ENCODE results near the gene ZMYND8. TPM values are rescaled to one million over a fixed set of nuclear protein-coding genes. Genes with fewer than 3 reads are reported as not detected.
A peak's percentile ranks its signal among the peaks of the same experiment; 100 is the strongest.

ZMYND8 gene
- total RNA-seq, 1 donor from 2014 or later: 57.6 TPM

GRCh38 chr20:47258745-47259695 is 97.5 kb downstream of the ZMYND8 start:
- no peak overlapping the region for H3K4me3 ChIP-seq
- TF ChIP-seq CTCF (IDR thresholded peaks at IDR 0.05): no peak
- peak; percentile 56 for DNase-seq
- H3K36me3 ChIP-seq: peaks cover 63% of the 10 kb centered on the region
- no peaks in the 10 kb centered on the region for H3K9me3 ChIP-seq
- ATAC-seq: peak; percentile 59 to 76
- H3K4me1 ChIP-seq: peaks cover 27% of the 10 kb centered on the region
- H3K27ac ChIP-seq: peak overlapping the region; percentile 59
- no peaks in the 10 kb centered on the region for H3K27me3 ChIP-seq (ENCODE audit: low read depth)
- intact Hi-C loops (cut with DNase I): no loop called here

DNA sequence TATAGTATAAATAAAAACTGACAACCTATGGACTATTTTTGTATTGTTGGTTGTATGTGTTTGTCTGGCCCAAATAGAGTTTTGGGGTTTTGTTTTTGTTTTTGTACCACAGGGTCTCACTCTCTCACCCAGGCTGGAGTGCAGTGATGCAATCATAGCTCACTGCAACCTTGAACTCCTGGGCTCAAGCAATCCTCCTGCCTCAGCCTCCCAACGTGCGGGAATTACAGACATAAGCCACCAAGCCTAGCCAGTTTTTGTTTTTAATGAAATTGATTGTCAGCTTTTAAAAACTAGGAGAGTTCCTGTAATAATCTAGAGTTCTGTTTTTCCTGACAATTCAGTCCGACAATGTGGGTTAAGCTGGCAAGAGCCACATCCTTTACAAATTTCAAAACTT is 98.7 kb downstream of the ZMYND8 start:
- intact Hi-C loops (cut with DNase I): no loop called here
- TF ChIP-seq CTCF (IDR thresholded peaks at IDR 0.05): no peak
- Histone ChIP-seq H3K9me3 (no peaks in the 10 kb centered on the region), H3K36me3 (peaks cover 65% of the 10 kb centered on the region), H3K4me3 (no peak overlapping the region), H3K27me3 (ENCODE audit: low read depth) (no peaks in the 10 kb centered on the region), H3K27ac (no peak overlapping the region), H3K4me1 (peaks cover 26% of the 10 kb centered on the region)
- DNase-seq (no peak), ATAC-seq (no peak)

DNA sequence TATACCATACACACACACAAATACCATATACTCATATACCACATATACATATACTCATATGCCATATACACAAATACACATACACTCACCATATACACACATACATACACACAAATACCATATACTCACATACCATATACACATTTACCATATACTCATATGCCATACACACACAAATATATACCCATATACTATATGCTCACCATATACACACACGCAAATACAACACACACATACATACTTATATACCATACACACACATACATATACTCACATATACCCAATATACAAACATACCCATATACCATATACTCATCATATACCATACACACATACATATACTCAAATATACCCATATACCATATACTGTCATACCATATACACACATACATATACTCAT is 99.2 kb downstream of the ZMYND8 start:
- TF ChIP-seq CTCF (IDR thresholded peaks at IDR 0.05): no peak
- Histone ChIP-seq H3K4me1 (peaks cover 30% of the 10 kb centered on the region), H3K4me3 (no peak overlapping the region), H3K9me3 (no peaks in the 10 kb centered on the region), H3K27me3 (ENCODE audit: low read depth) (no peaks in the 10 kb centered on the region), H3K36me3 (peaks cover 65% of the 10 kb centered on the region), H3K27ac (no peak overlapping the region)
- DNase-seq: no peak
- intact Hi-C loops (cut with DNase I): no loop called here
- no peak for ATAC-seq

DNA sequence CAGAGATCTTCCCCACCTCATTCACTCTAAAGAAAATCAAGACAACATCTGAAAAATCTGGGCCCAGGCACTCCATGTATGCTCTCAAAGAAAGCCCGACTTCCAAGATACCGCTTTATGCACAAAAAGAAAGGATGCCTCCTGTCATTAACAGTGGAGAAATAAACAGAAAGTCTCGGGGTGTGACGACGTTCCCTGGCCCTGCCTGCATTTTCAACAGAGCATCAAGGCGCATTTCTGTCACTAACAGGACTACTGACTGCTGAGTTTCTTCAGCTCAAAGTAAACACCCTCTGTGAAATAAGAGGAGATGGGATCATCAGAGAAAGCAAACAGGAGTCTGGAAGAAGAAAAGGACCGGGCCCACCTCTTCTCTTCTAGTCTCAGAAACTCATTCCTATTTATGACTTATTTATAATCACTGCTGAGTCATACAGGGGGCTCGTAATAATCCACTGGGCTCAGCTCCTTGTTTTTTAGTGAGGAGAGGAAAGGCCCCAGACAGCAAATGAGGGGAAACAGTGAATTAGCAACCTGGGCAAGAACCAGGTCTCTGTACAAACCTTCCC is 99.7 kb downstream of the ZMYND8 start:
- DNase-seq (no peak), ATAC-seq (no peak)
- H3K4me3 ChIP-seq: no peak overlapping the region
- intact Hi-C loops (cut with DNase I): no loop called here
- no peaks in the 10 kb centered on the region for H3K9me3 ChIP-seq
- peaks cover 30% of the 10 kb centered on the region for H3K4me1 ChIP-seq
- H3K36me3 ChIP-seq: peaks cover 64% of the 10 kb centered on the region
- no peaks in the 10 kb centered on the region for H3K27me3 ChIP-seq (ENCODE audit: low read depth)
- no peak for TF ChIP-seq CTCF (IDR thresholded peaks at IDR 0.05)
- H3K27ac ChIP-seq: no peak overlapping the region

- Histone ChIP-seq H3K4me3 (no peak overlapping the region), H3K4me1 (peaks cover 23% of the 10 kb centered on the region), H3K36me3 (peaks cover 62% of the 10 kb centered on the region), H3K27ac (no peak overlapping the region), H3K9me3 (no peaks in the 10 kb centered on the region), H3K27me3 (ENCODE audit: low read depth) (no peaks in the 10 kb centered on the region)
- no peak for TF ChIP-seq CTCF (IDR thresholded peaks at IDR 0.05)
- intact Hi-C loops (cut with DNase I): no loop called here
- no peak for DNase-seq
- no peak for ATAC-seq
Observed at GRCh38 chr20:47253872-47254271, 102.6 kb downstream of the ZMYND8 start.
